GM19467 (cell line): ENCODE measurements around the gene SCARF2.
"Not testable (repeated sequence)": the region's sequence is repeated elsewhere in the genome, so short reads cannot be mapped to it uniquely, and the experiment has no call there.

Experiments used
- ATAC-seq: cut with Tn5 transposase; IDR thresholded peaks from one replicate; pipeline ENCODE4 v1.9.1; 2021; ENCODE audit warnings: mild to moderate bottlenecking, moderate library complexity; ENCODE audit not compliant: unreplicated experiment

SCARF2 gene

DNA sequence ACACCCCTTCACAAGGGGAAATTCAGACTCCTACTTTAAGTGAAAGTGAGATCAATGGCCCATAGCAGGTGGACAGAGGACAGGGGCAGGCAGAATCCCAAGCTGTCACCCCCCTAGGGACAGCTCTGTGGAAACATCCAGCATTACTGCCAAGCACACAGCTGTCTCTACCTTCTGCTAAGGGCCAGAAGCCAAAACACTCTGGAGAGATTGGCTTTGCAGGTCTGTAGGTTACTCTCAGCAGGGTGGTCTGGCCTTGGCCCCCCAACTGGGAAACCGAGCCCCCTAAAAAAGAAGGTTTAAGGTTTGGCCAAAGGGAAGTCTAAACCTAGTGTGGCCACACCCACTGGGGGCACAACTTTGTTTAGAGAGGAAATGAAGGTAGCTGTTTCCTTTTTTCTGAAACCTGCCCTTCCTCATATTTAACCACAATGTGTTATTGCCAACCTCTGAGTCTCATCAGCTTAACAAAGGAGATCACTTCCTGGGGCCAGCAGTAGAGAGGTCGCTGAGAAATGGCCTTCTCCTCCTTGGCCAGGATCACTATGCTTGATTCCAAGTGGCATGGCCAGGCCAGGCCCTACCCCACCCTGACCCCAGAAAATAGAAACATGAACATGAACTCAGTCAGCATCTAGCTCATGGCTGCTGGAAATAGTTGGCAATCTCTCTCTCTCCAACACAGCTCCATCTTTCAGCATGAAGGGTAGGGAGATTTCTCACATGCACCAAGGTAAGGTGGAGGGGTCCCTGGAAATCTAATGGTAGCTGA is 25.9 kb upstream of the SCARF2 start:
- no peak for ATAC-seq

DNA sequence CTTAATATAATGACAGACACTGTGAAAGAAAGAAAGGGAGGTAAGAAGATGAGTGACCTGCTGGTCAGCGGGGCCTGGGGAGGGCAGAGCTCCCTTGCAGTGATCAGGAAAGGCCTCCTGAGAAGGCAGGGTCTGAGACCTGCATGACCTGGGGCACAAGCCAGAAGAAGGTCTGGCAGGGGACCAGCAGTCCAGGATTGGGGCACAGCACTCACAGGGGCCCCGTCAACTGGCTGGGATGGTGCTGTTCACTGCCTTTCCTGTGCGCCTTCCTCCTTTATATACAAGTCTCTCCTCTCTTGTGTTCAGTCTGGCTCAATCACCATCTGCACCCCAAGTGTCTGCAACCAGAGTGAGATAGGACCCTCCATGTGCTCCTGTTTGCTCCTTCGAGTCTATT is 22.2 kb upstream of the SCARF2 start:
- ATAC-seq = no peak

DNA sequence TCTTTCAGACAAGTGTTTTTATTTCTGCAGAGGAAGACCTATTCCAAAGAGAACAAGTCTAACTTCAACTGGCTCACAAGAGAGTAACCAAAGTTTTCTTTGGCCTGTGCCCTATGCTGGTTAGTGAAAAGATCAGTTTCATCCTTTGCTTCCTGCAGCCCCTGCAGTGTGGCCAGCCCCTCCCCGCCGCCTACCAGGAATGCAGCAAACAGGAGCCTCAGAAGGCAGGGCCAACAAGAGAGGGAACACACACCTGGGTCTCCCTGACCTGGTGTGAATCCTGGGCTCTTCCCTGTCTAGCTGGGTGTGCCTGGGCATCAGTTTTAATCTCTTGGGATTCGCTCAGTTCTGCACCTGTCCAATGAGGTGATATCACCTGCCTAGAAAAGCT is 21.5 kb upstream of the SCARF2 start:
- no peak for ATAC-seq

DNA sequence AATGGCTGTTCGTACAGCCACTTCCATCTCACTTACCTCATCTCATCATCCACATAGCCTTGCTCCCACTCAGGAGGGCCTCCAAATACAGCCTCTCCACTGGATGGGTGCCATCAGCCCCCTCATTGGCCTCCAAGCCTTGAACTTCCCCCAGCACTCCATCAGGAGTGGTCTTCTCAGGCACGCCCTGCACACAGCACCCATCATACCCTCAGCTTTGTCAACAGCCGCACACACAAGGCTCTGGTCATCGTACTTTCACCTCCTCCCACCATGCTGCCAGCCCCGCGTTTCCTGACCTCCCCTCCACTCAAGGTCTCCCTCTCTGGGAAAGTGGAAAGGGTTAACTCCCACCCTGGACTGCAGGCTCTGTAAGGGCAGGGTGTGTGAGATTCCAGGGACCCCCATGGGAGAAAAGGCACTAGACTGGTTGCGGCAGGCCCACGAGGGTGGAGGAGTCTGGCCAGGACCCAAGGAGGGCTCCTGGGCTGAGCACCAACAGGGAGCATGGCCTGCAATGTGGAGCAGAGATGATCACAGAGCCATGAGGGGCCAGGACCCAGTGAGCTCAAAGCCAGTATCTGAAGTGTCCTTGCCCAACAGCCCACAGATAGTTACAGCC is 21.0 kb upstream of the SCARF2 start:
- no peak for ATAC-seq

DNA sequence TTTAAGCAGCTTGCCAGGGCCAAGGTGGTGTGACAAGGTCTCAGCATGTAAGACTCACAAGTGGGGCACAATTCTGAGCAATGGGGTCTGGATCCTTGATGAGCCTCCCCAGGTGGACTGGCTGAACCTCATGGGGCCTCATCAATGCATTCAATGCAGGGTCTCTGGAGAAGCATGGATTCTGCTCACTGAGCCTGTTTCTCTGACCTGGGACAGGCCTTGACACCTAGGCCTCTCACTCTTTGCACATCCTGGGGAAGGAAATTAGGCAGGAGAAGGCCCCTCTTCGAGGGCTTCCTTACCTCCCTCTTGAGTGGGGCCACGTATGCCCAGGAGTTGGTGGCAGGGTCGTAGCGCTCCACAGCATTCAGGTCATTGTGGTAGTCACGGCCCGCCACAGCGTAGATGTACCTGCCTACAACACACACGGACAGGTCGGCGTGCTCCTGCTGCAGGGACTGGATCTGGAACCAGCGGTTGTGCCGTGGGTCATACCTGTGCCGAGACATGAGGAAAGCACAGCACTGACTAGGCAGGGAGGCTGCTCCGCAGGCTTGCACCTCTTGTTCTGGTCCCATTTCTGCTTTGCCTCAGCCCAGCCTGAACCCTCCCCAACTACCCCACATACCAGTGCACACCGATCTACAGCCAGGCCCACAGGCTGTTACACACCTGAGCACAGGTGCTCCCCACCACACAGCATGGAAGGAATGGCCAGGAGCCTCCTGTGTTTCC is 20.0 kb upstream of the SCARF2 start:
- no peak for ATAC-seq

DNA sequence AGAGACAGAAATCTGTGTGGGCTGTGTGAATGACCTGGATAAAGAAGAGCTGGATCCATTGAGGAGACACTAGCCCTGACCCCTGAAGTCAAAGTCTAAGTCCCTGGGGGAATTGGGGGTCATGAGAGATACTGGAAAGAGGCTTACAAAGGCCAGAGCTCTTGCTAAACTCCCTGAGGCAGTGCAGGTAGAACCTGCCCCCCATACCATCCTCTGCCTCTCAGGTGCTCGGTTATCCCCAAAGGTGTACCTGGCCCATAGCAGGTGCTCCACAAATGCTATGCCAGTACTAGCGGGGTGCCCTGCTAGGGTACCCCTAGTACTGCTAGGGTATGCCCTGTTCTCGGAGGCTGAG is 19.1 kb upstream of the SCARF2 start:
- ATAC-seq = no peak

DNA sequence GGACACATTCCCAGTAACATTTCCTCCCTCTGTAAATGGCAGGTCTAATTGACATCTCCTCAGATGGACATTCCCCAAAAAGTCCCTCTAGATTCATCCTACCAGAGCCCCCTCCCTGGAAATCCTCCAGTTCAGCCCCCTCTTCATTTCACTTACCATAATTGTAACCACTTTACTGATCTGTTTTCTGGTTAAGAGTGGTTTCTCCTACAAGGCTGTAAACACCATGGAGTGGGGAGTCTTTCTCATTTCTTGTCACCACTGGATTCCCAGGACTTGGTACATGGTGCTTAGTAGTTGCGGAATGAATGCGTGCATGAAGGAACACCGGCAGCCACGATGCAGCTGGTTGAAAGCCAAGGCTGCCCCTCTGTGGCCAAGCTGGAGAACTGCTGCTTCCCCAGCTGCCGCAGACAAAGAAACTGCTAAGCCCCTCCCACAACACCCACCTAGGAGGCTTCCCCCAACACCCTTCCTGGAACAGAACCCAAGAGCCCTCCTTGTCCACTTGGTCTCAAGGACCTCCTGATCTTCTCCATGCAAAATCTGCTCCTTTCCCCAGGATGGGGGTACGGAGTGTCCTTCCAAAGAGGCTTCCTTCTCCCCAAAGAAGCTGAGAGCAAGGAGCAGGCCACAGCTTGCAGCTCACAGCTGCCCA is 18.6 kb upstream of the SCARF2 start:
- ATAC-seq = no peak

DNA sequence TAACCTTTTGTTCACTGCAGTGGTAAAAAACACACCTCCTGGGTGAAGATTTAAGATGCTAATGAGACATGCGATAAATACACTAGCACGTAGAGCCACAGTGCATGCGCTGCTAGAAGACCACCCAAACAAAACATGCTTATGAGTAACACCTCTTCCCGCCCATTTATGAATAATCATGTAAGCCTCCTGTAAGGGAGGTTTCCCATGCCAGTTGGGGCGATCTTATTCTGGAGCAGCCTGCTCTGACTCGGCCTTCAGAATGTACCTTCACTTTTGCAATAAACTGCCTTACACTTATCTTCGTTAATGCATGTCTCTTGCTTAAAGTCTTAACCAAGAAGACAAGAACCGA is 18.1 kb upstream of the SCARF2 start:
- no peak for ATAC-seq

DNA sequence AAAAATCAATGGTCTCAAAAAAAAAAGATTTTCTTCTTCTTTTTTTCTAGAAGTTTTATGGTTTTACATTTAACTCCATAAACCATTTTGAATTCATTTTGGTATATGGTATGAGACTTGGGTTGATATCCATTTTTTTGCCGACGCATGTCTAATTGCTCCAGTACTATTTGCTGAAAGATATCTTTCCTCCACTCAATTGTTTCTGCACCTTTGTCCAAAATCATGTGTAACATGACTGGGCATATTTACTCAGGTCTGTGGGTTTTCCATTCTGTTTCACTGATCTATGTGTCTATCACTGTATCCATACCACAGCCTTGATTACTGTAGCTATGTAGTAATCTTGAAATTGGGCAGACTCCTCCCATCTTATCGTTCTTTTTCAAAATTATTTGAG is 15.6 kb upstream of the SCARF2 start:
- no peak for ATAC-seq

DNA sequence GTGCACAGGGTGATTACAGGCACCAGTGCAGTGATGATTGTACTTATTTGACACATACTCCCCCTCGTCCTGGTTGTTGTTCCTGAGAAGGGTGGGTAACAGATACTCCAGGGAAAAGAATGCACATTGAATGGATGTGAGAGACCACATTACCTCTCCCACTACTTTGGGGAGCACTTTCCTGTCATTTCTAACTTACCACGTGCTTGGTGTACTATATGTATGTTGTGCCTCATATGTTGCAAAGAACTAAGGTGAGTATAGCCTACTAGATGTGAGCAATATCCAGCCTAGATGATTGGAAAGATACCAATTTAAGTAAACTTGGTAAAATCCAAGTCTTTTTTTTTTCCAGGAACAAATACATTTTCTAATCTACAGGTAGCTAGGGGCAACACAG is 14.3 kb upstream of the SCARF2 start:
- no peak for ATAC-seq

DNA sequence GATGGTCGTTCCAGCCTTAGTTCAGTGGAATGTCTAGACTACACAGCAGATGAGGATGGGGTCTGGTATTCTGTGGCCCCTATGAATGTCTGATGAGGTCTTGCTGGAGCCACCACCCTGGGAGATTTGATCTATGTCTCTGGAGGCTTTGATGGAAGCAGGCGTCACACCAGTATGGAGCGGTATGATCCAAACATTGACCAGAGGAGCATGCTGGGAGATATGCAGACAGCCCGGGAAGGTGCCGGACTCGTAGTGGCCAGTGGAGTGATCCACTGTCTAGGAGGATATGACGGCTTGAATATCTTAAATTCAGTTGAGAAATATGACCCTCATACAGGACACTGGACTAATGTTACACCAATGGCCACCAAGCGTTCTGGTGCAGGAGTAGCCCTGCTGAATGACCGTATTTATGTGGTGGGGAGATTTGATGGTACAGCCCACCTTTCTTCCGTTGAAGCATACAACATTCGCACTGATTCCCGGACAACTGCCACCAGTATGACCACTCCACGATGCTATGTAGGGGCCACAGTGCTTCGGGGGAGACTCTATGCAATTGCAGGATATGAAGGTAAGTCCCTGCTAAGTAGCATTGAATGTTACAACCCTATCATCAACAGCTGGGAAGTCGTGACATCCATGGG is 13.6 kb upstream of the SCARF2 start:
- not testable (repeated sequence) for ATAC-seq

DNA sequence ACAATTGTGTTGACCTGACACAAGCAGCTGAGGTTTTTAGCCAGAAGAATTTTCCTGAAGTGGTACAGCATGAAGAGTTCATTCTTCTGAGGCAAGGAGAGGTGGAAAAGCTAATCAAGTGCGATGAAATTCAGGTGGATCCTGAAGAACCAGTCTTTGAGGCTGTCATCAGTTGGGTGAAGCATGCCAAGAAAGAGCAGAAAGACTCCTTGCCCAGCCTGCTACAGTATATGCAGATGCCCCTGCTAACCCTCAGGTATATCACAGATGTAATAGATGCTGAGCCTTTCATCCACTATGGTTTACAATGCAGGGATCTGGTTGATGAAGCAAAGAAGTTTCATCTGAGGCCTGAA is 12.9 kb upstream of the SCARF2 start:
- ATAC-seq = no peak

DNA sequence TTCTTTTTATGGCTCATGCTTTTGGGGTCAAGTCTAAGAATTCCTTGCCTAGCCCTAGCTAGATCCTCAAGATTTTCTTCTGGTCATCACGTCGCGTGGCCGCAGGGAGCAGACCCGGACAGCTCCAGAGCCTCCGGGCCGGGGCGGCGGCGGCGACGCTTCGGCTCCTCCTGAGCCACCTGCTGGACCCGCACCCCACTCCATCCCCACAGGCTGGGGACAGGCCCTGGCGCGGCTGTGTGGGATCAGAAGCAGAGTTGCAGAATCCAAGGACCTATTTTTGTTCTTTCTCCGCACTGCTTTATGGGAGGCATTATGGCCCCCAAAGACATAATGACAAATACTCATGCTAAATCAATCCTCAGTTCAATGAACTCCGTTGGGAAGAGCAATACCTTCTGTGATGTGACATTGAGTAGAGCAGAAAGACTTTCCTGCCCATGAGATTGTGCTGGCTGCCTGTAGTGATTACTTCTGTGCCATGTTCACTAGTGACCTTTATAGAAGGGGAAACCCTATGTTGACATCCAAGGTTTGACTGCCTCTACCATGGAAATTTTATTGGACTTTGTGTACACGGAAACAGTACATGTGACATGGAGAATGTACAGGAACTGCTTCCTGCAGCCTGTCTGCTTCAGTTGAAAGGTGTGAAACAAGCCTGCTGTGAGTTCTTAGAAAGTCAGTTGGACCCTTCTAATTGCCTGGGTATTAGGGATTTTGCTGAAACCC is 12.4 kb upstream of the SCARF2 start:
- ATAC-seq = no peak

DNA sequence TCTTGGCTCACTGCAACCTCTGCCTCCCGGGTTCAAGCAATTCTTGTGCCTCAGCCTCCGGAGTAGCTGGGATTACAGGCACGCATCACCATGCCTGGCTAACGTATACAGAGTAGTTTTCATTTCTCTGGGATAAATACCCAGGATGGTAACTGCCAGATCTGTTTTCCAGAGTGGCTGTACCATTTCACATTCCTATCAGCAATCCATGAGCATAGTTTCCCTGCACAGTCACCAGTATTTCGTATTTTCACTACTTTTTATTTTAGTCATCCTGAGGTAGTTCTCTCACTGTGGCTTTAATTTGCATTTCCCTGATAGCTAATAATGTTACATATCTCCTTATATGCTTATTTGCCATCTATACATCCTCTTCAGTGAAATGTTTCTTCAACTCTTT is 11.0 kb upstream of the SCARF2 start:
- no peak for ATAC-seq

DNA sequence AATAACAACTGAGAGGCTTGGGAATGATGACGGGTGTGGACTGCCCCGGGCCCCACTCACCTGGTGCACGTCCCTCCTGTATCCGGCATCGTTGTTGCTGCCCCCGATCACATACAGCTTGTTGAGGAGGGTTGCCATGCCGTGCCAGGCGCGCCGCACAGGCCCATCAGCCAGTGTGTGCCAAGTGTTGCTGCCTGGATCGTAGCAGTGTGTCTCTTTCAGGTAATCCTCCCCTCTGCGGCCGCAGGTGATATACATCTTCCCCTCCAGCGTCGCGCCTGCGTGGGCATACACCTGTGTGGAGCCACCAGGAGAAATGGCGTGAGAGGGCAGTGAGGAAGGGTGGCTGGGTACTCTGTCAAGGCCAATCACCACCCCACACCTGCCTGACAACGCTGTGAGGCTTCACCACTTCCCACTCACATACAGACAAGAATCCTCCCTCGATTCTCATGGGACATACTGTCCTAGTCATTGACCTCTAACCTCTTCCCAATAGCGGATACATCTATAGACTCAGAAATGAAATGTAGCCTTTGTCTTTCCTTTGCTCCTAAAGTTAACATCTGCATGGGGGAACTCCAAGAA is 8.9 kb upstream of the SCARF2 start:
- no peak for ATAC-seq

DNA sequence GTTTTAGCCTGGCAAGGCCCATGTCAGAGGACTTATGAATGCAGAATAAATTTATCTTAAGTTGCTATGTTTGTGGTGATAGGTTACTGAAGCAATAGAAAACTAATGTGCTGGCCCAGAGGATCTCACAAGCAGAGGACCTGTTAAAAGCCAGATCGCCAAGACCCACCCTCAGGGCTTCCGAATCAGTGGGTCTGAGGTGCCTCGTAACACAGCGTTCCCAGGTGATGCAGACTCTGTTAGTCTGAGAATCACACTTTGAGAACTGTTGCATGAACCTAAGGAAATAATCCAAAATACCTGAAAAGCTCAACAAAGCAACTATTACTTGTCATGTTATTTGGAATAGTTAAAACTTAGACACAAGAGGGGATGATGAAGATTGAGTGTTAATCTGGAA is 6.7 kb upstream of the SCARF2 start:
- no peak for ATAC-seq

DNA sequence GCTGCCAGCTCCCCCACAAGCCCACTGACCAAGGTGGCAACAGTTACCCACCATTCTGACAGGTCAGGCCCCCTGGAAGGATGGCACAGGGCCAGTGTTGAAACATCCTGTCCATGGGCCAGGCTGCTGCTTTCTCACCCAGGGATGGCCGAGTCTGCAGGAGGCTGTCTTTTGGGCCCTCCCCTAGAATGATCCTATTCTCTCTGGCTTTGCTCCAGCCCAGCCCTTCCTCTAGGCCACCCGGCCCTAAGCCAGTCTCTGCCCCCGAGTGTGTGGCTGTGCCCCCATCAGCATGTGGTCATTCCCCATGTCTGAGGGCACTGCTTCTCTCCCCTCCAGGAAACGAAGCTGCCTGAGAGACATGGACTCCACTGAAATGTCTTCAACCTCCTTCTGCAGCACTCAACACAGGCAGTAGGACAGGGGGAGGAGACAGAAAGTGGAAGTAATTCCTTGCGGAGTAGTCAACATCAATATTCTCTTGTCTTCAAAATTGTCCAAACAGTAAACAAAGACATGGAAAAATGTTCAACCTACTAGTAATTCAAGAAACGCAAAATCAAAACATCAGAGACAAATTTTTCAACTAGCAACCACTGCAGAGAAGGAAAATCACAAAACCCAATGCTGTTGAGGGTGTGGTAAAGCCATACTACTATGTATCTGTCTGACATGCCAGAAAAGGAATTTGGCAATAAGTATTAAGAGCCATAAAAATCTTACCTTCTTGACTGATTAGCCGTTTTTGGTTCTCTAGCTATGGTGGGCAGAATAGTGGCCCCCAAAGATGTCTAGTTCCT is 5.1 kb upstream of the SCARF2 start:
- no peak for ATAC-seq

DNA sequence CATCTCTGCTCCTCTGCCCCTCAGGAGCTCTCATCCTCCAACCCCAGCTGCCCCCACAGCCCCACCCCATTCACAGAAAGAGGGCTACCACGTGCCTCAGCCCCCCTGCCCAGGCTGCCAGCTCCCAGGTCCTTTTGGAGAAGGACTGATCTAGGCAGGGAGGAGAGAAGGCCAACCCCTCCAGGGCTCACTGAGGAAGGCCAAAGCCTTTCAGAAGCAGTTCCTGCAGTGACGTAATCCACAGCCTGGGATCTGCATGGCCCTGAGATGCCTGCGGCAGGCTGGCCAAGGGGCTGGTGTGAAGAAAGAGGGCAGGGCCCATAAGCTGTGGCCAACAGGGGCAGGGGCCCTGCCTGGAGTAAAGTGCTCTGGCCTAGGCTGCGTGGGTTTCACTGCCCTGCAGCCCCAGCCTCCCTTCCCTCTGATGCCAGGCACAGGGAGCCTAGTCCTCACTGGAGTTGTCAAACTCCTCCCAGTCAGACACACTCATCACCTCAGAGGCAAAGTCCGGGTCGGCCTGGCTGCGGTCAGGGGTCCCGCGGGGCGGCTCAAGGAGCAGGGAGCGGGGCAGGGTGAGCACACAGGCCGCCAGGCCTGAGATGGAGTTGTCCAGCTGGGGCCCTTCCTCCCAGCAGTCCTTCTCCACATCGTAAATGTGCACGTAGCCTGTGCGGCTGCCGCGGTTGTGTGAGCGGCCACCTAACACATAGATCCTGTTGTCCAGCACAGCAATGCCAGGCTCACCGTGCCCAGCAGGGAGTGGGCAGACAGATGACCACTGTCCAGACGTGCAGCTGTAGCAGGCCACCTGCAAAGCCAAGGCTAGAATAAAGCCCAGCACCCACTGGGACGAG is 4.2 kb upstream of the SCARF2 start:
- ATAC-seq = no peak
